Chondrocyte (in vitro differentiated cells): ENCODE data around the gene FAM168B. TPM values are rescaled to one million over a fixed set of nuclear protein-coding genes. Genes with fewer than 3 reads are reported as not detected.

ENCODE experiments used
- DNase-seq: peaks from one replicate; pipeline ENCODE4 v3.0.0; 2021; ENCODE audit warnings: mixed read lengths, low spot score
- H3K27ac Mint-ChIP-seq: one replicate; pipeline ENCODE4 v1.8.0; 2021; ENCODE audit warnings: mild to moderate bottlenecking, moderate library complexity, mixed read lengths; ENCODE audit not compliant: unreplicated experiment
- H3K27me3 Mint-ChIP-seq: 2 replicates; pipeline ENCODE4 v1.8.0; 2021; ENCODE audit warnings: low read depth, mixed read lengths
- H3K36me3 Mint-ChIP-seq: 2 replicates; pipeline ENCODE4 v1.8.0; 2021; ENCODE audit warnings: low read depth, mixed read lengths
- H3K4me1 Mint-ChIP-seq: 2 replicates; pipeline ENCODE4 v1.8.0; 2021; ENCODE audit warnings: low read depth, mild to moderate bottlenecking, mixed read lengths
- H3K4me3 Mint-ChIP-seq: one replicate; pipeline ENCODE4 v1.8.0; 2021; ENCODE audit warnings: mild to moderate bottlenecking, moderate library complexity, mixed read lengths; ENCODE audit not compliant: unreplicated experiment
- H3K9me3 Mint-ChIP-seq: 2 replicates; pipeline ENCODE4 v1.8.0; 2021; ENCODE audit warnings: low read depth, mixed read lengths
- CTCF ChIP-seq: fragments of 200-600 bp; sonication (generic); IDR thresholded peaks from 2 replicates; pipeline ENCODE4 v1.5.0; 2021; ENCODE audit warnings: antibody characterized with exemption, mild to moderate bottlenecking, moderate library complexity
- total RNA-seq: library from RNA; stranded (reverse); gene quantifications from 3 replicates; pipeline ENCODE4 v1.2.1, GENCODE V29; 2021

The FAM168B gene
- total RNA-seq, 1 donor from 2014 or later, result 111 TPM

GRCh38 chr2:131112529-131112928, 19.3 kb upstream of the FAM168B start:
- Mint-ChIP-seq H3K9me3 (no peaks in the 10 kb centered on the region), H3K27ac (no peak overlapping the region), H3K4me3 (no peak overlapping the region), H3K27me3 (no peaks in the 10 kb centered on the region), H3K36me3 (peaks cover 4% of the 10 kb centered on the region), H3K4me1 (peaks cover 48% of the 10 kb centered on the region)
- DNase-seq, result no peak
- no peak for TF ChIP-seq CTCF

GRCh38 chr2:131105950-131106801, 12.9 kb upstream of the FAM168B start:
- H3K4me1 Mint-ChIP-seq, result peaks cover 41% of the 10 kb centered on the region
- H3K27me3 Mint-ChIP-seq, result no peaks in the 10 kb centered on the region
- H3K9me3 Mint-ChIP-seq, result no peaks in the 10 kb centered on the region
- peak overlapping the region; percentile 97 for H3K27ac Mint-ChIP-seq
- peak overlapping the region; percentile 91 for H3K4me3 Mint-ChIP-seq
- peaks cover 3% of the 10 kb centered on the region for H3K36me3 Mint-ChIP-seq
- no peak for TF ChIP-seq CTCF
- no peak for DNase-seq

GRCh38 chr2:131105156-131105949, 12.1 kb upstream of the FAM168B start, which contains the start of gene PLEKHB2:
Gene PLEKHB2 (plus strand): TSS chr2:131105336. CDS start chr2:131120942, 15,606 bp downstream.
- Mint-ChIP-seq H3K4me3 (peak within 1 kb of the TSS; percentile 91), H3K27ac (peak within 1 kb of the TSS; percentile 97), H3K36me3 (peaks cover 3% of the 10 kb centered on the region), H3K9me3 (no peaks in the 10 kb centered on the region), H3K4me1 (peaks cover 38% of the 10 kb centered on the region), H3K27me3 (no peaks in the 10 kb centered on the region)
- TF ChIP-seq CTCF, result peak; percentile 73
- peak; percentile 96 for DNase-seq

GRCh38 chr2:131104487-131105155, 11.4 kb upstream of the FAM168B start:
- H3K4me3 Mint-ChIP-seq, result peak overlapping the region; percentile 91
- peak overlapping the region; percentile 97 for H3K27ac Mint-ChIP-seq
- H3K4me1 Mint-ChIP-seq, result peaks cover 34% of the 10 kb centered on the region
- no peak for TF ChIP-seq CTCF
- no peaks in the 10 kb centered on the region for H3K9me3 Mint-ChIP-seq
- DNase-seq, result no peak
- H3K36me3 Mint-ChIP-seq, result peaks cover 3% of the 10 kb centered on the region
- H3K27me3 Mint-ChIP-seq, result no peaks in the 10 kb centered on the region

- Mint-ChIP-seq H3K36me3 (peaks cover 2% of the 10 kb centered on the region), H3K4me1 (peaks cover 26% of the 10 kb centered on the region), H3K27me3 (no peaks in the 10 kb centered on the region), H3K27ac (no peak overlapping the region), H3K4me3 (no peak overlapping the region), H3K9me3 (no peaks in the 10 kb centered on the region)
- TF ChIP-seq CTCF, result no peak
- DNase-seq, result no peak
Measured at GRCh38 chr2:131103165-131103564, 9.9 kb upstream of the FAM168B start.
